ENCODE data around the gene FOXP1. TPM values are rescaled to one million over a fixed set of nuclear protein-coding genes. Genes with fewer than 3 reads are reported as not detected.

FOXP1 gene
- total and polyA plus RNA-seq, 8 donors = 95.1 to 143 (median 123) TPM

- ATAC-seq (no peak), DNase-seq (no peak)
- no peaks in the 10 kb centered on the region for H3K9me3 ChIP-seq
- intact Hi-C loops (cut with DNase I) = no loop called here
- H3K27ac ChIP-seq = no peak overlapping the region
- peaks cover 3 to 41% of the 10 kb centered on the region in 2 donors for H3K4me1 ChIP-seq
- H3K36me3 ChIP-seq = peaks cover 0 to 13% of the 10 kb centered on the region in 2 donors
- H3K27me3 ChIP-seq = no peaks in the 10 kb centered on the region
- H3K4me3 ChIP-seq = no peak overlapping the region
- TF ChIP-seq CTCF (IDR thresholded peaks at IDR 0.05) = no peak
Measured at GRCh38 chr3:71114610-71115009, 468.9 kb downstream of the FOXP1 start.

- DNase-seq = peak in 2 of 4 donors; percentile 65 to 79
- no peaks in the 10 kb centered on the region for H3K27me3 ChIP-seq
- no peak for TF ChIP-seq CTCF (IDR thresholded peaks at IDR 0.05)
- intact Hi-C loops (cut with DNase I) = no loop called here
- no peak overlapping the region for H3K4me3 ChIP-seq
- H3K9me3 ChIP-seq = no peaks in the 10 kb centered on the region
- peaks cover 0 to 13% of the 10 kb centered on the region in 2 donors for H3K36me3 ChIP-seq
- peak overlapping the region; percentile 33 to 51 for H3K27ac ChIP-seq
- H3K4me1 ChIP-seq = peaks cover 11 to 47% of the 10 kb centered on the region in 2 donors
- peak; percentile 20 for ATAC-seq
Measured at GRCh38 chr3:71112576-71112975, 471.0 kb downstream of the FOXP1 start.

GRCh38 chr3:71111784-71112440, 471.6 kb downstream of the FOXP1 start:
- no peaks in the 10 kb centered on the region for H3K27me3 ChIP-seq
- no peak for TF ChIP-seq CTCF (IDR thresholded peaks at IDR 0.05)
- peak overlapping the region; percentile 33 to 51 for H3K27ac ChIP-seq
- intact Hi-C loops (cut with DNase I) = no loop called here
- H3K9me3 ChIP-seq = no peaks in the 10 kb centered on the region
- DNase-seq (no peak), ATAC-seq (peak; percentile 31)
- peaks cover 0 to 13% of the 10 kb centered on the region in 2 donors for H3K36me3 ChIP-seq
- peaks cover 11 to 49% of the 10 kb centered on the region in 2 donors for H3K4me1 ChIP-seq
- H3K4me3 ChIP-seq = no peak overlapping the region

- no peak for TF ChIP-seq CTCF (IDR thresholded peaks at IDR 0.05)
- Histone ChIP-seq H3K4me3 (no peak overlapping the region), H3K27ac (no peak overlapping the region), H3K4me1 (peaks cover 17 to 52% of the 10 kb centered on the region in 2 donors), H3K36me3 (peaks cover 0 to 13% of the 10 kb centered on the region in 2 donors), H3K9me3 (no peaks in the 10 kb centered on the region), H3K27me3 (no peaks in the 10 kb centered on the region)
- intact Hi-C loops (cut with DNase I) = no loop called here
- no peak for DNase-seq
- no peak for ATAC-seq
Measured at GRCh38 chr3:71110385-71111222, 472.9 kb downstream of the FOXP1 start.

- Histone ChIP-seq H3K27me3 (no peaks in the 10 kb centered on the region), H3K27ac (peak overlapping the region in 1 of 2 donors; percentile 40), H3K4me1 (peaks cover 17 to 58% of the 10 kb centered on the region in 2 donors), H3K36me3 (peaks cover 0 to 13% of the 10 kb centered on the region in 2 donors), H3K9me3 (no peaks in the 10 kb centered on the region), H3K4me3 (no peak overlapping the region)
- no peak for TF ChIP-seq CTCF (IDR thresholded peaks at IDR 0.05)
- ATAC-seq = no peak
- intact Hi-C loops (cut with DNase I) = no loop called here
- no peak for DNase-seq
Measured at GRCh38 chr3:71109977-71110285, 473.6 kb downstream of the FOXP1 start.
